B cell (primary cell): Measurements from ENCODE around the gene TPRN. TPM values are rescaled to one million over a fixed set of nuclear protein-coding genes. Genes with fewer than 3 reads are reported as not detected.

Experiments
- ATAC-seq: fragments of 200-7000 bp; cut with Tn5 transposase; one replicate; pipeline ENCODE4 v1.10.0; 2021; ENCODE audit warnings: low read depth, mild to moderate bottlenecking, moderate number of reproducible peaks, moderate library complexity
- CTCF ChIA-PET: fragments of 350-600 bp; sonication (Branson Sonifier 250); formaldehyde crosslinking; loops from one replicate; lab custom pipeline; 2021; ENCODE audit warnings: antibody characterized with exemption, inconsistent platforms; lab: Charles Lee
- POLR2A ChIA-PET: fragments of 350-600 bp; sonication (Branson Sonifier 250); formaldehyde crosslinking; loops from one replicate; lab custom pipeline; 2021; ENCODE audit warnings: antibody characterized with exemption; lab: Charles Lee
- DNase-seq: peaks from one replicate; pipeline ENCODE4 v3.0.0; 2013
- H2AFZ ChIP-seq: 2 replicates; pipeline ENCODE4 v1.6.1; 2012; ENCODE audit warnings: mild to moderate bottlenecking, low read depth, low read length; ENCODE audit not compliant: insufficient read depth, poor library complexity, severe bottlenecking
- H3K27ac ChIP-seq, 2 donors: 1 replicate in 1 of 2; 2 replicates in 1 of 2; pipeline ENCODE4 v1.5.1; 2012 to 2013; ENCODE audit warnings: low read length in 2 of 2, mild to moderate bottlenecking in 2 of 2, moderate library complexity in 1 of 2
- H3K27me3 ChIP-seq, 4 experiments: fragments of 200-600 bp in 1 of 4; sonication (generic) in 1 of 4; replicated peaks in 1 of 4; 1 replicate in 2 of 4; 2 replicates in 2 of 4; pipeline versions ENCODE4 v1.6.1 to v1.7.0; 2013 to 2016; ENCODE audit warnings: low read length in 3 of 4, mild to moderate bottlenecking in 2 of 4, mixed read lengths in 1 of 4, moderate library complexity in 1 of 4; ENCODE audit not compliant: insufficient read depth in 4 of 4, control insufficient read depth in 3 of 4; ENCODE audit errors: control extremely low read depth in 1 of 4
- H3K36me3 ChIP-seq, 2 experiments: replicated peaks in 1 of 2; 1 replicate in 1 of 2; 2 replicates in 1 of 2; pipeline versions ENCODE4 v1.6.1 to v1.7.1; 2013; ENCODE audit warnings: low read length in 1 of 2; ENCODE audit not compliant: insufficient read depth in 2 of 2, control insufficient read depth in 1 of 2; ENCODE audit errors: control extremely low read depth in 1 of 2, extremely low read depth in 1 of 2
- H3K4me1 ChIP-seq, 2 donors: fragments of 200-600 bp in 1 of 2; sonication (generic) in 1 of 2; 1 replicate in 1 of 2; 2 replicates in 1 of 2; pipeline versions ENCODE4 v1.5.1 to v1.6.1; 2013 to 2017; ENCODE audit warnings: low read length in 2 of 2; ENCODE audit not compliant: control insufficient read depth in 2 of 2, insufficient read depth in 2 of 2
- H3K4me2 ChIP-seq: replicated peaks from 2 replicates; pipeline ENCODE3; 2012; ENCODE audit warnings: mild to moderate bottlenecking, low read depth, low read length; ENCODE audit not compliant: poor library complexity, severe bottlenecking
- H3K4me3 ChIP-seq, 5 experiments: fragments of 200-600 bp in 1 of 5; sonication (generic) in 1 of 5; 1 replicate in 3 of 5; 2 replicates in 2 of 5; pipeline versions ENCODE4 v1.5.1 to v1.7.0; 2011 to 2016; ENCODE audit warnings: low read length in 4 of 5, mild to moderate bottlenecking in 4 of 5, low read depth in 2 of 5, control low read depth in 1 of 5, moderate library complexity in 1 of 5; ENCODE audit not compliant: insufficient read depth in 1 of 5; ENCODE audit errors: control extremely low read depth in 1 of 5, extremely low read depth in 1 of 5
- H3K79me2 ChIP-seq: fragments of 200-600 bp; sonication (generic); one replicate; pipeline ENCODE4 v1.6.0; 2016; ENCODE audit warnings: low read length; ENCODE audit not compliant: control insufficient read depth, insufficient read depth
- H3K9ac ChIP-seq: fragments of 200-600 bp; sonication (generic); 2 replicates; pipeline ENCODE4 v1.6.1; 2017; ENCODE audit warnings: mild to moderate bottlenecking, low read length, moderate library complexity
- H3K9me3 ChIP-seq, 3 donors: one replicate each; pipeline versions ENCODE4 v1.6.1 to v1.7.1; 2013; ENCODE audit warnings: low read length in 2 of 3; ENCODE audit not compliant: control insufficient read depth in 2 of 3, insufficient read depth in 1 of 3; ENCODE audit errors: control extremely low read depth in 1 of 3
- H4K20me1 ChIP-seq: 2 replicates; pipeline ENCODE4 v1.6.0; 2012; ENCODE audit warnings: mild to moderate bottlenecking, low read length; ENCODE audit not compliant: insufficient read depth, control insufficient read depth, poor library complexity, severe bottlenecking
- H3K27ac Mint-ChIP-seq: one replicate; pipeline ENCODE4 v1.8.0; 2021; ENCODE audit warnings: mixed read lengths
- H3K27me3 Mint-ChIP-seq: one replicate; pipeline ENCODE4 v1.8.0; 2021; ENCODE audit warnings: mixed read lengths
- H3K4me1 Mint-ChIP-seq: one replicate; pipeline ENCODE4 v1.8.0; 2021; ENCODE audit warnings: mixed read lengths
- H3K4me3 Mint-ChIP-seq: one replicate; pipeline ENCODE4 v1.8.0; 2021; ENCODE audit warnings: mixed read lengths
- H3K9me3 Mint-ChIP-seq: one replicate; pipeline ENCODE4 v1.8.0; 2022; ENCODE audit warnings: mixed read lengths; ENCODE audit not compliant: insufficient read depth
- EZH2 ChIP-seq: IDR thresholded peaks from 2 replicates; pipeline ENCODE4 v1.6.1; 2012; ENCODE audit warnings: borderline replicate concordance, low read depth, mild to moderate bottlenecking, moderate library complexity, low read length; ENCODE audit not compliant: insufficient read depth, poor library complexity, severe bottlenecking
- WGBS: methylation state at CpG from one replicate; pipeline ENCODE4 v1.1.5; 2013; ENCODE audit warnings: missing lambda C conversion rate; ENCODE audit not compliant: insufficient coverage; 5-methylcytosine and 5-hydroxymethylcytosine counted together
- intact Hi-C: fragments of 100-400 bp; cut with micrococcal nuclease; formaldehyde crosslinking; loops from one replicate; pipeline ENCODE4 v1.10.0; 2022
- polyA plus RNA-seq: library from polyadenylated mRNA; depleted of rRNA; stranded (reverse); fragments of >200 nt; gene quantifications from 2 replicates; pipeline ENCODE4 v1.2.3, GENCODE V29; 2012
- total RNA-seq, 2 donors: library from RNA; stranded (reverse); fragments of 120-200 nt in 1 of 2; gene quantifications; 1 replicate in 1 of 2; 2 replicates in 1 of 2; pipeline versions ENCODE4 v1.2.3 to v1.2.4, GENCODE V29; 2013 to 2022
- TF ChIP-seq, protein P1 (sequence below): fragments of 200-600 bp; IDR thresholded peaks from one replicate; pipeline ENCODE4 v1.8.0; 2022; ENCODE audit warnings: antibody characterized with exemption, mild to moderate bottlenecking

Gene TPRN
- total and polyA plus RNA-seq, 2 donors (not counting 1 experiment from before 2014, with no cell fraction given), result 5.7 to 16.3 TPM

DNA sequence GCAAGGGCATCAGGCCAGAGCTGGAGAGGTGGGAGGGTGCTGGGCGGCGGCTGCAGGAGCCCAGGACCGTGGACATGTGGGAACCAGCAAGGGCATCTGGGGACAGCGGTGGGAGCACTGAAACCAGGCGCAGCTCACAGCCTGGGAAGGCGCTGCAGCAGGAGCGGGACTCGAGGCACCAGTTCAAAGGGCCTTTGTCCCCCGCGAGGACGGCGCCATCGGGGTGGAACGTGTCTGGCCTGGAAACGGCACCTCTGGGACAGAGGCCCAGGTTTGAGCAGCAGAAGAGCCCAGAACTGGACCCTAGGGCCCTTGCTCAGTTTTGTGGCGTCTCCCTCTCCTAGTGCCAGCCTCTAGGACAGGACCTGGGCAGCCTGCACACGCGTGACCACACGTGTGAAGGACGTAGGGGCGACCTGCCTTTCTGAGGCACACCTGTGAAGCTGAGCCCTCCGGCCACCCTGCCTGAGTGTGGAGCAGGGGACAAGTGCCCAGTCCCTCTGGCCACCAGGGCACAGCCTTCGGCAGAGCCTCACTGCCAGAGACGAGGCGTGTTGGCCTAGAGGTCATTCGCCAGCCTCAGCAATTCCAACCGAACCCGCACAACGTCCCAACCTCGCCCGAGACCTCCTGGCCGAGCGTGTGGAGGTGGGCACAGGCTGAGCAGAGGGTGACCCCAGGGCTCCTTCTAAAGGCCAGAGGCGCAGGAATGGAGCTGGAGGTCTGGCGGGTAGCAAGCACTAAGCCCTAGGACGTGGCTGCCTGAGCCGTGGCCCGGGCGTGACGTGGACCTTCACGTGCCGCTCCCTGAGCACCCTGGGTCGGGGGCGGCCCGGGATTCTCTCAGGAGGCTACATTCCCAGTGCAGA is 26.5 kb downstream of the TPRN start:
- H3K27ac ChIP-seq, result no peak overlapping the region
- peaks cover 0 to 10% (median 0%) of the 10 kb centered on the region in 3 donors for H3K9me3 ChIP-seq
- ATAC-seq, result no peak
- ChIA-PET CTCF (no interaction called here), POLR2A (no interaction called here)
- H3K27me3 ChIP-seq, result peaks cover 0 to 36% (median 16%) of the 10 kb centered on the region in 4 experiments
- H3K4me2 ChIP-seq, result no peak overlapping the region
- Mint-ChIP-seq H3K27me3 (peaks cover under 1% of the 10 kb centered on the region), H3K27ac (no peak overlapping the region), H3K4me3 (no peak overlapping the region), H3K4me1 (peaks cover 6% of the 10 kb centered on the region), H3K9me3 (no peaks in the 10 kb centered on the region)
- intact Hi-C loops, result no loop called here
- peaks cover 7 to 23% of the 10 kb centered on the region in 2 donors for H3K4me1 ChIP-seq
- H3K79me2 ChIP-seq, result no peaks in the 10 kb centered on the region
- 91% methylated on average over 45 of the region's 45 CpGs for WGBS
- no peaks in the 10 kb centered on the region for H4K20me1 ChIP-seq
- H3K9ac ChIP-seq, result no peak overlapping the region
- no peak overlapping the region for H3K4me3 ChIP-seq
- peaks cover 0 to 10% of the 10 kb centered on the region in 2 experiments for H3K36me3 ChIP-seq
- no peak overlapping the region for H2AFZ ChIP-seq
- no peak for DNase-seq
- TF ChIP-seq, protein P1, sequence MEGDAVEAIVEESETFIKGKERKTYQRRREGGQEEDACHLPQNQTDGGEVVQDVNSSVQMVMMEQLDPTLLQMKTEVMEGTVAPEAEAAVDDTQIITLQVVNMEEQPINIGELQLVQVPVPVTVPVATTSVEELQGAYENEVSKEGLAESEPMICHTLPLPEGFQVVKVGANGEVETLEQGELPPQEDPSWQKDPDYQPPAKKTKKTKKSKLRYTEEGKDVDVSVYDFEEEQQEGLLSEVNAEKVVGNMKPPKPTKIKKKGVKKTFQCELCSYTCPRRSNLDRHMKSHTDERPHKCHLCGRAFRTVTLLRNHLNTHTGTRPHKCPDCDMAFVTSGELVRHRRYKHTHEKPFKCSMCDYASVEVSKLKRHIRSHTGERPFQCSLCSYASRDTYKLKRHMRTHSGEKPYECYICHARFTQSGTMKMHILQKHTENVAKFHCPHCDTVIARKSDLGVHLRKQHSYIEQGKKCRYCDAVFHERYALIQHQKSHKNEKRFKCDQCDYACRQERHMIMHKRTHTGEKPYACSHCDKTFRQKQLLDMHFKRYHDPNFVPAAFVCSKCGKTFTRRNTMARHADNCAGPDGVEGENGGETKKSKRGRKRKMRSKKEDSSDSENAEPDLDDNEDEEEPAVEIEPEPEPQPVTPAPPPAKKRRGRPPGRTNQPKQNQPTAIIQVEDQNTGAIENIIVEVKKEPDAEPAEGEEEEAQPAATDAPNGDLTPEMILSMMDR, result no peak
- TF ChIP-seq EZH2, result no peak
